ENCODE measurements around the gene STAT5B. TPM values are rescaled to one million over a fixed set of nuclear protein-coding genes. Genes with fewer than 3 reads are reported as not detected.

The STAT5B gene
- total RNA-seq, 1 experiment from 2014 or later, result 102 TPM

GRCh38 chr17:42312285-42313130 lies 36.3 kb upstream of the STAT5B start:
- TF ChIP-seq REST (IDR thresholded peaks at IDR 0.05; ENCODE audit: insufficient read depth in 1 of 2, low read depth in 2 of 2, low read length in 1 of 2) (no peak), TCF7L2 (IDR thresholded peaks at IDR 0.05; ENCODE audit: low read depth, low read length) (no peak), POLR2AphosphoS5 (IDR thresholded peaks at IDR 0.05; ENCODE audit: low read depth, low read length) (peak; percentile 4; the same call in 1 of the 2 replicates), CTCF (IDR thresholded peaks at IDR 0.05) (peak; percentile 72)
- CTCF ChIA-PET, result interaction anchor here (0.5 kb wide), 1 partner anchor 21 kb away, joined by 7 read pairs; no protein-coding TSS in a partner anchor
- DNase-seq (ENCODE audit: low read depth, low spot score) (no peak), ATAC-seq (peak; percentile 78)
- H3K9me3 ChIP-seq (ENCODE audit: control insufficient read depth, insufficient read depth, low read depth, low read length), result no peaks in the 10 kb centered on the region
- in situ Hi-C loops (cut with HindIII; ENCODE audit: low pct_unique_long_range_greater_than_20kb, low sequenced_read_pairs), result no loop called here
- H3K4me1 ChIP-seq (ENCODE audit: control insufficient read depth, insufficient read depth, low read length), result peaks cover 55% of the 10 kb centered on the region
- intact Hi-C loops (cut with micrococcal nuclease; ENCODE audit: unreplicated experiment), result loop anchor here (10.0 kb wide), 1 partner anchor 212 kb away; no protein-coding TSS in a partner anchor
- H3K27me3 ChIP-seq (ENCODE audit: control insufficient read depth, insufficient read depth, low read length), result no peaks in the 10 kb centered on the region
- no peaks in the 10 kb centered on the region for H3K36me3 ChIP-seq (ENCODE audit: control insufficient read depth, insufficient read depth, low read length)
- peak overlapping the region; percentile 84 for H3K27ac ChIP-seq (ENCODE audit: low read length)
- POLR2A ChIA-PET, result interaction anchor here (0.6 kb wide), 1 partner anchor 110 kb away, joined by 3 read pairs; no protein-coding TSS in a partner anchor
- BruUV-seq (replicated peaks), result no TSS peak
- no peak overlapping the region for H3K4me3 ChIP-seq (ENCODE audit: low read depth in 2 of 2, low read length in 2 of 2)

DNA sequence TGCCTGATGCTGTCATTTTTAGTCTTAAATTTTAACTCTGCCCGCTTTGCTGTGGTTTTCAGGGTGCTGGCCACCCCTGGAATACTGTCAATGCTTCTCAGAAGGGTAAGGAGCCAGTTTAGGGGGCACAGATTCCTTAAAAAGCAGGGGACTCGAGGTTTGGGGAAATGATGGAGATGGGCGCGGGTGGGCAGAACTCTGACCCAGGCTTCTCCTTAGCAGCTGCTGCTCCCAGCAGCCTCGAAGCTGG lies 35.8 kb upstream of the STAT5B start:
- Histone ChIP-seq H3K27me3 (ENCODE audit: control insufficient read depth, insufficient read depth, low read length) (no peaks in the 10 kb centered on the region), H3K9me3 (ENCODE audit: control insufficient read depth, insufficient read depth, low read depth, low read length) (no peaks in the 10 kb centered on the region), H3K27ac (ENCODE audit: low read length) (peak overlapping the region; percentile 84), H3K4me3 (ENCODE audit: low read depth in 2 of 2, low read length in 2 of 2) (no peak overlapping the region), H3K36me3 (ENCODE audit: control insufficient read depth, insufficient read depth, low read length) (no peaks in the 10 kb centered on the region), H3K4me1 (ENCODE audit: control insufficient read depth, insufficient read depth, low read length) (peaks cover 49% of the 10 kb centered on the region)
- TF ChIP-seq SIN3A (IDR thresholded peaks at IDR 0.05; ENCODE audit: borderline replicate concordance, insufficient read depth, low read depth, low read length) (no peak), CTCF (IDR thresholded peaks at IDR 0.05) (no peak), REST (IDR thresholded peaks at IDR 0.05; ENCODE audit: insufficient read depth in 1 of 2, low read depth in 2 of 2, low read length in 1 of 2) (no peak), TCF7L2 (IDR thresholded peaks at IDR 0.05; ENCODE audit: low read depth, low read length) (no peak), POLR2AphosphoS5 (IDR thresholded peaks at IDR 0.05; ENCODE audit: low read depth, low read length) (no peak)
- ChIA-PET POLR2A (no interaction called here), CTCF (no interaction called here)
- ATAC-seq (no peak), DNase-seq (ENCODE audit: low read depth, low spot score) (no peak)
- in situ Hi-C loops (cut with HindIII; ENCODE audit: low pct_unique_long_range_greater_than_20kb, low sequenced_read_pairs) (no loop called here), intact Hi-C loops (cut with micrococcal nuclease; ENCODE audit: unreplicated experiment) (loop anchor here (10.0 kb wide), 1 partner anchor 213 kb away; no protein-coding TSS in a partner anchor)
- BruUV-seq (replicated peaks), result no TSS peak
